ENCODE data around the gene KCNMA1.

Gene KCNMA1

GRCh38 chr10:77641344-77641743, 3.7 kb upstream of the KCNMA1 start:
- Histone ChIP-seq H3K4me3 (ENCODE audit: low read depth in 1 of 2, low read length in 1 of 2) (peak overlapping the region; percentile 7 to 30), H3K36me3 (no peaks in the 10 kb centered on the region), H3K9me3 (no peaks in the 10 kb centered on the region), H3K4me1 (ENCODE audit: control insufficient read depth in 1 of 2, insufficient read depth in 1 of 2, low read depth in 1 of 2, low read length in 1 of 2) (peaks cover 0 to 23% of the 10 kb centered on the region in 2 experiments), H3K27ac (no peak overlapping the region), H3K27me3 (peaks cover 68% of the 10 kb centered on the region)
- no peak for TF ChIP-seq CTCF (IDR thresholded peaks at IDR 0.05)

GRCh38 chr10:77640167-77640566, 2.6 kb upstream of the KCNMA1 start:
- H3K36me3 ChIP-seq = no peaks in the 10 kb centered on the region
- TF ChIP-seq CTCF (IDR thresholded peaks at IDR 0.05) = no peak

GRCh38 chr10:77639756-77640155, 2.1 kb upstream of the KCNMA1 start:
- Histone ChIP-seq H3K36me3 (no peaks in the 10 kb centered on the region), H3K27ac (no peak overlapping the region), H3K9me3 (no peaks in the 10 kb centered on the region), H3K4me1 (ENCODE audit: control insufficient read depth in 1 of 2, insufficient read depth in 1 of 2, low read depth in 1 of 2, low read length in 1 of 2) (peaks cover 0 to 23% of the 10 kb centered on the region in 2 experiments), H3K27me3 (peaks cover 70% of the 10 kb centered on the region), H3K4me3 (ENCODE audit: low read depth in 1 of 2, low read length in 1 of 2) (no peak overlapping the region)
- TF ChIP-seq CTCF (IDR thresholded peaks at IDR 0.05) = no peak

More at GRCh38 chr10:77640167-77640566, 2.6 kb upstream of the KCNMA1 start:
- H3K27ac ChIP-seq = no peak overlapping the region
- H3K27me3 ChIP-seq = peaks cover 70% of the 10 kb centered on the region
- H3K4me3 ChIP-seq (ENCODE audit: low read depth in 1 of 2, low read length in 1 of 2) = no peak overlapping the region
- H3K4me1 ChIP-seq (ENCODE audit: control insufficient read depth in 1 of 2, insufficient read depth in 1 of 2, low read depth in 1 of 2, low read length in 1 of 2) = peaks cover 0 to 23% of the 10 kb centered on the region in 2 experiments
- no peaks in the 10 kb centered on the region for H3K9me3 ChIP-seq

GRCh38 chr10:77638321-77639101, 903 bp upstream of the KCNMA1 start:
- TF ChIP-seq CTCF (IDR thresholded peaks at IDR 0.05) = no peak
- H3K36me3 ChIP-seq = no peaks in the 10 kb centered on the region
- no peaks in the 10 kb centered on the region for H3K9me3 ChIP-seq
- no peak overlapping the region for H3K27ac ChIP-seq
- H3K4me3 ChIP-seq (ENCODE audit: low read depth in 1 of 2, low read length in 1 of 2) = no peak overlapping the region
- H3K27me3 ChIP-seq = peaks cover 75% of the 10 kb centered on the region
- H3K4me1 ChIP-seq (ENCODE audit: control insufficient read depth in 1 of 2, insufficient read depth in 1 of 2, low read depth in 1 of 2, low read length in 1 of 2) = peaks cover 0 to 23% of the 10 kb centered on the region in 2 experiments

GRCh38 chr10:77636967-77637531, 559 bp downstream of the KCNMA1 start:
- TF ChIP-seq CTCF (IDR thresholded peaks at IDR 0.05) = no peak
- Histone ChIP-seq H3K9me3 (no peaks in the 10 kb centered on the region), H3K4me3 (ENCODE audit: low read depth in 1 of 2, low read length in 1 of 2) (peak overlapping the region in 1 of 2 experiments; percentile 50), H3K36me3 (no peaks in the 10 kb centered on the region), H3K4me1 (ENCODE audit: control insufficient read depth in 1 of 2, insufficient read depth in 1 of 2, low read depth in 1 of 2, low read length in 1 of 2) (peaks cover 0 to 23% of the 10 kb centered on the region in 2 experiments), H3K27me3 (peaks cover 90% of the 10 kb centered on the region), H3K27ac (no peak overlapping the region)
